Stimulated activated CD4-positive, alpha-beta T cell treated with anti-CD3 and anti-CD28 coated beads, Interleukin-2, amount 100 ng/mL, for 24 hours (primary cell): ENCODE results near the gene NUDT3.
A peak's percentile ranks its signal among the peaks of the same experiment; 100 is the strongest.
"Not testable (repeated sequence)": the region's sequence is repeated elsewhere in the genome, so short reads cannot be mapped to it uniquely, and the experiment has no call there.

Source experiments
- DNase-seq, 2 donors: peaks; one replicate each; pipeline ENCODE4 v3.0.0-alpha.2; 2020

Gene NUDT3

DNA sequence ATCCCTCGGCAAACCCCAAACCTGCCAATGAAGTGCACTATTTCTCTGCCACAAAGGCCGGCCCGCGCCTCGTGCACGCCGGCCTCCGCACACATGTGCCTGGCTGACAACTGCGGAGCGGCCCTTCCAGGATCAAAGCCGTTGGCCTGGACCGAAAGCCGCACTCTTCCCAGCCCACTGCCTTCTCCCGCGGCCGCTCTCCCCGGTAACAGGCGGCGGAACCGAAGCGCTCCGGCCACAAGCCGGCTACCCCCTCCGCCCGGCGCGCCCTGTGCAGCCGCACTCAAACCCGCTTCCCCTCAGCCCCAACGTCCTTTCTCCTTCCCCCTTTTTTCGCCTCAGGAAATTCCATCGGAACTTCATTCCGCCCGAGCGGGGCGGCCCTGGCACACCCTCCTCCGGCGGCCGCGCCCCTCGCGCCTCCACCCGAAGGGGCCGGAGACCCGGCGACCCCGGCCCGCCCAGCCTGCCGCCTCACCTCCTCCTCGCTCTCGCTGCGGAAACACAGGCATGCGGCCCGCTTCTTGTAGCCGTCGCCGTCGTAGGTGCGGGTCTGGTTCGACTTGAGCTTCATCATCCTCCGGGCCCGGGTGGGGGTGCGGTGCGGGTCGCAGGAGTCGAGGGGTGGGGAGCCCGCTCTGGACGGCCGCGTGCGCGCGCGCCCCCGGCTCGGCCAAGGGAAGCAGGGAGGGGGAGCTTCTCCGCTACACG, 528 bp downstream of the NUDT3 start:
- peak; percentile 57 to 64 for DNase-seq

GRCh38 chr6:34391473-34391785, 1.0 kb downstream of the NUDT3 start:
- DNase-seq: no peak

- DNase-seq: no peak
Measured at GRCh38 chr6:34390531-34391472, 1.7 kb downstream of the NUDT3 start.

DNA sequence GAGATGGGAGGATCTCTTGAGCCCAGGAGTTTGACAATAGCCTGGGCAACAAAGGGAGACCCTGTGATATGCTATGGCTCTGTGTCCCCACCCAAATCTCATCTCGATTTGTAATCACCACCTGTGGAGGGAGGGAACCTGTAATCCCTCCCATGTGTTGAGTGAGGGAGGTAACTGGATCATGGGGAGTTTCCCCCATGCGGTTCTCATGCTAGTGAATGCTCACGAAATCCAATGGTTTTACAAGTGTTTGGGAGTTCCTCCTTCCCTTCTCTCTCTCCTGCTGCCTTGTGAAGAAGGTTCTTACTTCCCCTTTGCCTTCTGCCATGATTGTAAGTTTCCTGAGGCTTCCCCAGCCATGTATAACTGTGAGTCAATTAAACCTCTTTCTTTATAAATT, 3.4 kb downstream of the NUDT3 start:
- DNase-seq: no peak

GRCh38 chr6:34388421-34388820, 4.0 kb downstream of the NUDT3 start:
- DNase-seq: no peak

DNA sequence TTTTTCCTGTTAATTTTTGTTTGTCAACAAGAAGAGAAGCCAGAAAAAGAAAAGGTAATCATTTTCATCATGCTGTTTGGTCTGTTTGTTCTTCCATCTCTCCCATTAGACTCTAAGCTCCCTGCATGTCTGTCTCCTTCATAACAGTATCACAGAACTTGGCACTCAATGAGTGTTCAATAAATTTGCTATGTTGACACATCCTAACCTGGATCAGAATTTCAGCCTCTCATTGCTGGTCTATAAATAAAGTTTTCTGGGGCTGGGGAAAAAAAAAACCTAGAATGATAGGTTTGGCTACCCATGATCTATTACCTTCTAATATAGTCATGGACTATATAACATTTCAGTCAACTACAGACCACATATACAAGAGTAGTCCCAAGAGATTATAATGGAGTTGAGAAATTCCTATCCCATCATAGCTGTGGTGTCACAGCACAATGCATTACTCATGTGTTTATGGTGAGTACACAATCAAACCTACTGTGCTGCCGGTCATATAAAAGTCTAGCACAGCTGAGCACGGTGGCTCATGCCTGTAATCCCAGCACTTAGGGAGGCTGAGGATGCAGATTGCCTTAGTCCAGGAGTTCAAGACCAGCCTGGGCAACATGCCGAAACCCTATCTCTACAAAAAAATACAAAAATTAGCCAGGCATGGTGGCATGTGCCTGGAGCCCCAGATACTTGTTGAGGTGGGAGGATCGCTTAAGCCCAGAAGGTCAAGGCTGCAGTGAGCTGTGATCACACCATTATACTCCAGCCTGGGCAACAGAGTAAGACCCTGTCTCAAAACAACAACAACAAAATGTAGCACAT, 5.9 kb downstream of the NUDT3 start:
- DNase-seq: no peak

- no peak for DNase-seq
Measured at GRCh38 chr6:34385793-34386195, 6.7 kb downstream of the NUDT3 start.

DNA sequence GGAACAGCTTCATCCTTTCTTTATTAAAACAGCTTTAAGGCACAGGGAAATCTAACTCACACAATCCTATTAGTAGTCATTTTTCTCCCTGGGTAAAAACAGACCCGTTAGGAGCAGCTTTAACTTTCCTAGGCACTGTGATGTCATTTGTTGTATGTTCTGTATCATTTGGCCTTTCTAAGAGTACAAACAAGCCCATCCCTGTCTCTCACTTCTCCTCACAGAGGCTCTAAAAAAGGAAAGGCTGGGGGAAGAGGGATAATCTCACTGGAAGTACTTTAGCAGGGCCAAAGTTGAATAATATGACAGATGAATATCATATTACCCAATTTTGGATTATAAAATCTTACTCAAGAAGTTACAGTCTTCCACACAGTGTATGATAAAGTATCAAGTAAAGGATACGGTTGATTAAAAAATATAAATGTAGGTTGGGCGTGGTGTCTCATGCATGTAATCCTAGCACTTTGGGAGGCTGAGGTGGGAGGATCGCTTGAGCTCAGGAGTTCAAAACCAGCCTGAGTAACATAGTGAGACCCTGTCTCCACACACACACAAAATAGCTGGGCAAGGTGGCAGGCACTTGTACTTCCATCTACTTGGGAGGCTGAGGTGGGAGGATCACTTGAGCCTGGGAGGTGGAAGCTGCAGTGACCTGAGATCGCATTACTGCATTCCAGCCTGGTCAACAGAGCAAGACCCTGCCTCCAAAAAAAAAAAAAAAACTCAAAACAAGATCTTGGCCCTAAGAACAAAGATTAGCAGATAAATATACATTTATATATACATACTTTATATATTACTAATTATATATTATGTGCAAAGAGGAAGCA, 7.9 kb downstream of the NUDT3 start:
- no peak for DNase-seq

GRCh38 chr6:34383656-34384320, 8.7 kb downstream of the NUDT3 start:
- no peak for DNase-seq

GRCh38 chr6:34383161-34383631, 9.3 kb downstream of the NUDT3 start:
- no peak for DNase-seq

DNA sequence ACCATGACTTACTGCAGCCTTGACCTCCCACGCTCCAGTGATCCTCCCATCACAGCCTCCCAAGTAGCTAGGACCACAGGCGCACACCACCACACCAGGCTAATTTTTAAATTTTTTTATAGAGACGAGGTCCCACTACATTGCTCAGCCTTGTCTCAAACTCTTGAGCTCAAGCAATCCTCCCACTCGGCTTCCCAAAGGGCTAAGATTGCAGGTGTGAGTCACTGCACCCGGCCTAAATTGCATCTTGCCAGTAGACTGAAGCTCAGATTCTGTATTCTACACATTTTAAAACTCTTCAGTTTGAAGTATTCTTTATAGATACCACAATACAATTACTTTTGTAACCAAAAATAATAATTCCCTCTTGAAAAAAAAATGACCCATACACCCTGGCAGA, 11.4 kb downstream of the NUDT3 start:
- no peak for DNase-seq

DNA sequence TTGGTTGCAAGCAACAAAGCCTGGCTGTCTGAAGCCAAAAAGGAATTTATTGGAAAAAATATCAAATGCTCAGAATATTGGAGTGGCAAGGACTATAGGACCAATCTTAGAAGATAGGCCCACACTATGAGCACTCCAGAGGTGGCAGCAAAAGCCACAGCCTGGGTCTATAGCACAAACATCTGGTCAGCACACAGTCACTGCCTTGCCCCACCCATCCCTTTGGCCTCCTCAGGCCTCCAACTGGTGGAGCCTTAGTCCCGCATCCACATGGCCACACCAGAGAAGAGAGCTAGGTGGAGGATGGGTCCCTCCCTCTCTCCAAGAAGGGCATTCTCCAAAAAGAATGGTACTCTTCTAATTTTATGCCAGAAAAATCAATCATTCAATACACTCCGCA, 14.0 kb downstream of the NUDT3 start:
- DNase-seq: no peak

DNA sequence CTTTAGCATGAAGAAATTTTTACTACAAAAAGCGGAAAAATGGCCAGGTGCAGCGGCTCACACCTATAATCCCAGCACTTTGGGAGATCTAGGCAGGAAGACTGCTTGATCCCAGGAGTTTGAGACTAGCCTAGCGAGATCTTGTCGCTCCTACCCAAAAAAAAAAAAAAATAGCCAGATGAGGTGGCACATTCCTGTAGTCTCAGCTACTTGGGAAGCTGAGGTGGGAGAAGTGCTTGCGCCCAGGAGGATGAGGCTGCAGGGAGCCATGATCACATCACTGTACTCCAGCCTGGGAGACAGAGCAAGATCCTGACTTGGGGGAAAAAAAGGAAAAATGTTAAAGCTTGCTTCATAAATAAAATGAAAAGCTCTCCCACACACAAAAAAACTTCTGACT, 14.5 kb downstream of the NUDT3 start:
- DNase-seq: no peak

DNA sequence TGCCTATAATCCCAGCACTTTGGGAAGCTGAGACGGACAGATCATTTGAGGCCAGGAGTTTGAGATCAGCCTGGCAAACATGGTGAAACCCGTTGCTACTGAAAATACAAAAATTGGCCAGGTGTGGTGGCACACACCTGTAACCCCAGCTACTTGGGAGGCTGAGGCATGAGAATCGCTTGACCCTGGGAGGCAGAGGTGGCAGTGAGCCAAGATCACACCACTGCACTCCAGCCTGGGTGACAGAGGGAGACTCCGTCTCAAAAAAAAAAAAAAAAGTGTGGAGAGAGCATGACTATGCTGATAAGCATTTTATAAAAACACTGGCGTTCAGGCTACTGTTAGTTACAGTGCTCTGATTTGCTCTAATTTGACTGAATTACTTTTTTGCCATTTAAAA, 14.9 kb downstream of the NUDT3 start:
- DNase-seq: not testable (repeated sequence)

GRCh38 chr6:34375833-34376232, 16.6 kb downstream of the NUDT3 start:
- no peak for DNase-seq

DNA sequence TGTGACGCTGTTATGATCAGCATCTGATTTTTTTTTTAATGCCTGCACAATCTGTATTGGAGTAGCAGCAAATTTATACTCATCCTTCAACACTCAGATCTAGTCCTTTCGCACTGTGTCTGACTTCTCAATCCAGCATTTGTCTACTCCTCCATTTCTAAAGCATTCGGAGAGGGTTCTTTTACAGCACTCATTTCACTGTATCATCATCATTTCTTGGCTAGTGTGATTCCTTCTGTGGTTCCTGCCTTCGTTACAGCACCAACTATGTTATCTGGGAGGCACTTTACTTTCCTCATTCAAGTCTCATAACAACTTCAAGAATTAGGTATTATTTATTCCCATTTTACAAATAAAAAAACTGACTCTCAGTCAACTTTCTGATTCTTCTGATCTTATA, 18.0 kb downstream of the NUDT3 start:
- no peak for DNase-seq

DNA sequence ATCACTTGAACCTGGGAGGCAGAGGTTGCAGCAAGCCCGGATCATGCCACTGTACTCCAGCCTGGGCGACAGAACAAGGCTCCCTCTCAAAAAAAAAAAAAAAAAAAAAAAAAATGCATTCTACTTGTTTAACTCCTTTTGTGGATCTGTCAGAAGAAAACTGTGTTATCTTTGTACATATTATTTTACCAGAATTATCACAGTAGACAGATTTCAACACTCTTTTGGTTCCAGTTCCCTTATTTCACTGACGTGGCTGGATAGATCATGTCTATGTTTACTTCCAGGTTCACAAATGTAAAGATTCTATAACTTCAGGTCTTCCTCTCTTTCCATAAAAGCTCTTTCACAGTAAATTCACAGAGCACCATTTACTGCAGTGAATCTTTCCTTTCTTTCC, 18.4 kb downstream of the NUDT3 start:
- no peak for DNase-seq

DNA sequence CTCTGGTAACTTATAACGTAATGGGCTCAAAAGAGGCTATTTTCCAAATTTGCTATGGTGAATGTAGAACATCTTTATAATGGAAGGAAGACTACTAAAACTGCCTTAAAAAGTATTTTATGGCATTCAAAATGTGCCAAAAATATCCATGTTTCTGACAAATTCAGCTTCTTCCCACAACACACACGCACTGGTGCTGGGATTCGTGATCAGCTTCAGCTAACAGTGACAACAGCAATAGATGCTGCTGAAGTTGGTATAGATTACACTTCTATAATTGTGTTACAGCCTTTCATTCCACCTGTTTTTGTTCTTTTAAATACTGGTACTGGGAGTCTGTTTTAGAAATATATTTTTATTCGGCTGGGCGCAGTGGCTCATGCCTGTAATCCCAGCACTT, 19.0 kb downstream of the NUDT3 start:
- no peak for DNase-seq

- DNase-seq: not testable (repeated sequence)
Measured at GRCh38 chr6:34371865-34372264, 20.6 kb downstream of the NUDT3 start.

- no peak for DNase-seq
Measured at GRCh38 chr6:34370361-34370760, 22.1 kb downstream of the NUDT3 start.

- no peak for DNase-seq
Measured at GRCh38 chr6:34369385-34369784, 23.1 kb downstream of the NUDT3 start.

GRCh38 chr6:34366639-34366921, 25.9 kb downstream of the NUDT3 start:
- DNase-seq: no peak
